ENCODE data around the gene VCL. TPM values are rescaled to one million over a fixed set of nuclear protein-coding genes. Genes with fewer than 3 reads are reported as not detected.
A peak's percentile ranks its signal among the peaks of the same experiment; 100 is the strongest.

The VCL gene
- total and polyA plus RNA-seq, 9 of the 15 experiments (the other 6 are each of a cell fraction or from before 2014, with no cell fraction given), result 29.8 to 186 (median 76.4) TPM

- TF ChIP-seq DEAF1 (CRISPR knock-in tag; IDR thresholded peaks at IDR 0.05) (peak; percentile 65), RCOR1 (IDR thresholded peaks at IDR 0.05; ENCODE audit: borderline replicate concordance in 1 of 2, low read depth in 2 of 2, low read length in 2 of 2) (peak in 1 of 2 experiments; percentile 33; a peak in 1 of 4 replicates), ARID3A (IDR thresholded peaks at IDR 0.05; ENCODE audit: borderline replicate concordance, low read depth, low read length) (peak; percentile 78; the same call in 1 of the 2 replicates), E2F1 (CRISPR knock-in tag; IDR thresholded peaks at IDR 0.05) (0 out of 2 replicates have a peak, but pooled peaks have one; percentile 28), CTCFL (IDR thresholded peaks at IDR 0.05; ENCODE audit: borderline replicate concordance, insufficient read depth, low read depth, low read length, poor library complexity, severe bottlenecking) (peak; percentile 73), SP1 (CRISPR knock-in tag; IDR thresholded peaks at IDR 0.05) (0 out of 2 replicates have a peak, but pooled peaks have one; percentile 32), CEBPG (CRISPR knock-in tag; IDR thresholded peaks at IDR 0.05) (0 out of 2 replicates have a peak, but pooled peaks have one; percentile 25), CEBPG (tag; conservative IDR thresholded peaks at IDR 0.05 in 1 of 2, IDR thresholded peaks at IDR 0.05 in 1 of 2) (no peak), E2F6 (IDR thresholded peaks at IDR 0.05; ENCODE audit: borderline replicate concordance in 1 of 2, extremely low read depth in 1 of 2, insufficient read depth in 1 of 2, insufficient read length in 1 of 2, low read depth in 1 of 2, low read length in 1 of 2, poor library complexity in 1 of 2, severe bottlenecking in 1 of 2) (no peak), ZNF384 (IDR thresholded peaks at IDR 0.05; ENCODE audit: low read depth, low read length) (peak; percentile 66; the same call in 1 of the 2 replicates), GABPB1 (CRISPR knock-in tag; IDR thresholded peaks at IDR 0.05) (0 out of 2 replicates have a peak, but pooled peaks have one; percentile 32), NCOA1 (IDR thresholded peaks at IDR 0.05; ENCODE audit: low read depth) (no peak), SRSF9 (IDR thresholded peaks at IDR 0.05; ENCODE audit: borderline replicate concordance, low read depth, low read length) (no peak), ZEB2 (IDR thresholded peaks at IDR 0.05) (0 out of 2 replicates have a peak, but pooled peaks have one; percentile 21), ZNF217 (CRISPR knock-in tag; IDR thresholded peaks at IDR 0.05) (no peak), KAT7 (CRISPR knock-in tag; IDR thresholded peaks at IDR 0.05; ENCODE audit: borderline replicate concordance) (0 out of 2 replicates have a peak, but pooled peaks have one; percentile 21), SMC3 (conservative IDR thresholded peaks at IDR 0.05; ENCODE audit: insufficient read depth, low read depth, low read length) (peak; percentile 91)
These were observed 83.4 kb downstream of the VCL start (continued) for GRCh38 chr10:74081192-74081803.

All from K562 (cell line).